ENCODE data around the gene LRRC15.
A peak's percentile ranks its signal among the peaks of the same experiment; 100 is the strongest.

The LRRC15 gene

DNA sequence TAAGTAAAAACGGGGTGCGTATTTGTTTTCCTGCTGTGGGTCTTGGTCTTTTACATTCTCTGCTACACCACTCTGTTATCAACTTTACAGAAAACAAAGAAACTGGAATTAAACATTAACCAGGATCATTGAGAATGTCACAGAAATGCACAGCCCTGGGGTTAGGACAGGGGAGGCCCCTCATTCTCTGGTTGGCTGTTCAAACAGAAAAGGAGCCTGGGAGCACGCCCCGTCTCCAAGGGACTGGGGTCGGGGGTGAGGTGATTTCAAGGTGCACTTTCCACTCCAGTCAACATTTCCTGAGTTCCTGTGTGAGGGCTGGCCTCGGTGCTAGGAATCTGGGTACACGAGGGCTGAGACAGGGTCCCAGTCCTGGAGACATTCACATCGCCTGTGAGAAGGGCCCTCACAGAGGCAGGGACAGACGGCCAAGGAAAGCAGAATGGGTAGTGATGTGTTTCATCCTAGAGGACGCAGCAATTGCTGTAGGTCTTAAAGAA lies 48.7 kb downstream of the LRRC15 start:
- DNase-seq (ENCODE audit: low read depth in 2 of 2, low spot score in 1 of 2), result no peak

DNA sequence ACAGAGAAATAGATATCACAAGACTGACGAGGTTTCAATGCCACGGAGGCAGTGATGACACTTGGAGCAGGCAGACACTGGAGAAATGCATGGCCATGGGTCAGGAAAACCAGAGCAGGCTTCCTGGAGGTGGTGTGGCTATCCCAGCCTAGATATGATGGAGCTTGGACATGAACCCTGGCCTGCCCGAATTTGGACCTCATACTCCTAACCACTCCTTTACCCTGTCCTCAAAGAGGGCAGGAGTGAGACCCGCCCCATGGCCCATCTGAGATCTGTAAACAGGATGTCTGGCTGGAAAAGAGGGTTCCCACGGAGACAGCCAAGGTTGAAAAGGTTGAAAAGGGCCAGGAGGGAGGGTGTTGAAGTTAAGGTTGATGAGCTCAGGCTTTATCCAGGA lies 49.4 kb downstream of the LRRC15 start:
- no peak for DNase-seq (ENCODE audit: low read depth in 2 of 2, low spot score in 1 of 2)

DNA sequence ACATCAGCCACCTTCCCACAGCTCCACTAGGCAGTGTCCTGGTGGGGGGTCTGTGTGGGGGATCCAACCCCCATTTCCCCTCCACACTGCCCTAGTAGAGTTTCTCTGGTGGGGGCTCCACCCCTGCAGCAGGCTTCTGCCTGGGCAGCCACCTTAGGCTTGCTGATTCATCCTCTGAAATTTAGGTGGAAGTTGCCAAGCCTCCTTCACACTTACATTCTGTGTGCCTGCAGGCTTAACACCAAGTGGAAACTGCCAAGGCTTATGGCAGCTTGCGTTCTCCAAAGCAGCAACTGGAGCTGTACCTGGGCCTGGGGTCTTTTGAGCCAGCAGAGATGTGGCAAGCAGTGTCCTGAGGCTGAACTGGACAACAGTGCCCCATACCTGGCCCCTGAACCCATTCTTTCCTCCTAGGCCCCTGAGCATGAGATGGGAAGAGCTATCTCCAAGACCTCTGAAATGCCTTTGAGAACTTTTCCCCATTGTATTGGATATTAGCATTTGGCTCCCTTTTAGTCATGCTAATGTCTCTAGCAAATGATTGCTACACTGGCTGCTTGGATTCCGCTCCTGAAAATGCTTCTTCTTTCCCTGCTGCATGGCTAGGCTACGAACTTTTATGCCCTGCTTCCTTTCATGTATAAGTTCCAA lies 50.9 kb downstream of the LRRC15 start:
- DNase-seq (ENCODE audit: low read depth in 2 of 2, low spot score in 1 of 2), result no peak

DNA sequence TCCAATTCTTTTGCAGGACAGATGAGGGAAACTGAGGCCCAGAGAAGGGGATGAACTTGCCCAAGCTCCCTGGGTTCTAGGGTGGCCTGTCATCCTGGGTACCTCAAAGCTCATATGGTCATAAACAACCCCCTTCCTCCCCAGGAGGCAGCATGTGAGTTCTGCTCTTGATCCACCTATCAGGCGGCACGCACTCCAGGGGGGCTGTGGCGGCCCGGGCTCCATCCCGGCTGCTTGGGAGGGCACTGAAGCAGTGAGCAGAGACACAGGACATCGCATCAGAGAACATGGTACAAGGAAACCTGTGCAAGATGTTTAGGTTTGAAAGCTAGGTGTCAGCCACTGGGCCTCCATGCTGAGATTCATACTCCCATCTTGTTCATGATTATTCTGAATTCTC lies 52.6 kb downstream of the LRRC15 start:
- no peak for DNase-seq (ENCODE audit: low read depth in 2 of 2, low spot score in 1 of 2)

DNA sequence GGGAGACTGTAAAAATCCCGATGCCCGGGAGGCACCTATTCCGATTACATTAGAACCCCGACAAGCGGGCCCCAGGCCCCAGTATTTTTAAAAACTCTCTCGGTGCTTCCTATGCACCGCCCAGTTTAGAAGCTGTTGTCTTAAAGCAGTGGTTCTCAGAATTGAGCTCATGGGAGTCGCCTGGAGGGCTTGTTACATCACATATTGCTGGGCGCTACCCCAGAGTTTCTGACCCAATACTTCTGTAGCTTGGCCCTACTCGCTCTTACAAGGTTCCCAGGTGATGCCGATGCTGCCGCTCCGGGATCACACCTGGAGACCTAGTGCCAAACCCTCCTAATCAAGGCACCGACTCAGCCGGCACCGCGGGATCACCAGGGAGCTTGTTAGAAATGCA lies 53.6 kb downstream of the LRRC15 start:
- no peak for DNase-seq (ENCODE audit: low read depth in 2 of 2, low spot score in 1 of 2)

DNA sequence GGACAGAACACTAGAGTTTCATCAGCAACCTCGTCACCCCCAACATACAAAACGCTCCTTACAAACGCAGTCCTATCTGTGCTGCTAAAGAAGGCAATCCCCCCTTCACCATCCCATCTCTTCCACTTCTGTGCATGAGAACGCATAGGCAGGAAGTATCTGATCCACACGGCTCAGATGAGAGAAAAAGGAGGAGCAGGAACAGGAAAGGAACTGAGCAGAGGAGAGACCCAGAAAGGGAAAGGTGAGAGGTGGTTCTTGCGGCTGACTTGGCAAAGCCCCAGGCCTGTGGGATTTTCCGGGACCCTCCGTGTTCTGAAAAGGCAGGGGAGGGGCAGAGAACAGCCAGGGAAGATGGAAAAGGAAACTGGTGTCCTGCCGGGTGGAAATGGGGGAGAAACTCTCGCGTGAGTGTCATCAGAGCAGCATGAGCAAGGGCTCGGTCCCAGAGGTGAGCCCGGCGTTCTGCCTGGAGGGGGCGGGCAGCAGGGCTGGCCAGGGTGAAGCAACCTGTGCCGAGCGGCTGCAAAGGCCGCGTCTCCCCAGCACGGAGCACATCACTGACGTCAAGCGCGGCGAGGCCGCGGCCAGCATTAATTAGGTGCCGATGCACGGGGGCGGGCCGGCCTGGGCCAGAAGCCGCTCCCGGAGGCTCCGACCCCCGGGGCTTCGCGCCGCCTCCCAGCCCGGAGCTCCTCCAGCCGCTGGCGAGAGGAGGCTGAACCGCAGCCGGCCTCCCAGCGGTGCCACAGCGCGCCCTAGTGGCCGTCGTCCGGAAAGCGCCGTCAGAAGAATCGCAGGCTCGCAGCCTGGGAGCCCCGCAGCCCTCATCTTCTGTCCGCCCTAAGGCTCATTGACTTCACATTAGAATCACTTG lies 54.2 kb downstream of the LRRC15 start:
- DNase-seq (ENCODE audit: low read depth in 2 of 2, low spot score in 1 of 2), result peak; percentile 50 to 71

DNA sequence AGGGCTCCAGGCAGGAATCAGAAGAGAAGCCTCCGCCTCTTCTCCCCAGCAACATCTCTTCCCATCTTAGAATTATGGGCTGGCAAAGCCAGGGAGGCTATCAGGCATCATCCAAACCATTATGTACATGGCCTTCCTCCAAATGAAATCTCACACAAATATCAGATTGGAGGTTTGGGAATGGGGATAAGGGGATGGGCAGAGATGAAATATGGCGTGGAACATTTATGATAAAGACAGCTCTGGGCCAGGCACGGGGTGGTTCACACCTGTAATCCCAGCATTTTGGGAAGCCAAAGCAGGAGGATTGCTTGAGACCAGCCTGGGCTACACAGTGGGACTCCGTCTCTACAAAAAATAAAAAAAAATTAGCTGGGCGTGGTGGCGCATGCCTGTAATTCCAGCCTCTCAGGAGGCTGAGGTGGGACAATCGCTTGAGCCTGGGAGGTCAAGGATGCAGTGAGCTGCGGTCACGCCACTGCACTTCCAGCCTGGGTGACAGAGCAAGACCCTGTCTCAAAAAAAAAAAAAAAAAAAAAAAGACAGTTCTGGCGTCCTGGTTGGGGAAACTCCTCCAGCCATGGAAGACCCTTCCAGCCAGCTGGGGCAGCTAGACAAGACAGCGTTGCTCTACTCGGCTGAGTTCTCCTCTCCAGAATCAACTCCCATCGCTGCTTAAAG lies 55.0 kb downstream of the LRRC15 start:
- no peak for DNase-seq (ENCODE audit: low read depth in 2 of 2, low spot score in 1 of 2)

DNA sequence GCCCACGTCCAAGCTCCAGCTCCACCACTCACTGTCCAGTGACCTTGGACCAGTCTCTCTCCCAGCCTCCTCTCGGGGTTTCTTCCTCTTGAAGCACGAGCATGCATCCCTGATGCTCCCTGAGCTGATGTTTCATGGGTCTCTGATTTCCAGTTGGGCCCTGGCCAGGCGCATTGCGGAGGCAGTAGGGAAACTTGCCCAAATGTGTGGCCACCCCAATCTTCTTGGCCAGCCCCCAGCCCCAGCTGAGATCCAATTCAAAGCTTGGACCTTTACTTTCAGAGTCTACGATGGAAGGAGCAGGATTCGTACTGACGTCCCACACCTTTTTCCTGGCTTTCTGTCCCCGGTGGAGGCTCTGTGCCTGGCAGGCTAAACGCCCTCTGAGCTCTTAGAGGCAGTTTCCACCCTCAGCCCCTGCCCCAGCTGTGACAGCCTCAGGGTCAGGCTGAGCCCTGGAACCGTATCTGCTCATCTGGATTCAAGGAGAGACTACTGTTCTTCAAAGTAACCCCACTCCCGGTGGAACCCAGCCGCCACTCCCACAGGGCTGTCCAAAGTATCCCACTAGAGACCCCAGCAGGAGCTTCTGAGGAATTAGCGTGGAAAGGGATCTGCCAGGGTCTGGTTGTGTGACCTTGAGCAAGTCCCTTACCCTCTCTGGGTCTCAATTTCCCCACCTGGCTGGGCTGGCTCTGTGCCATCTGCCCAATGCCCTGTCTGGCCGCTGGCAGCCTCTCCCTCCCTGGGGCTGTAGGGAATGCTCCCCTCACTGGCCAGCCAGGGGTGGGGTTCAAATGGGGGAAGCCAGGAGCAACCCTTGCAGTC lies 55.8 kb downstream of the LRRC15 start:
- DNase-seq (ENCODE audit: low read depth in 2 of 2, low spot score in 1 of 2), result no peak

DNA sequence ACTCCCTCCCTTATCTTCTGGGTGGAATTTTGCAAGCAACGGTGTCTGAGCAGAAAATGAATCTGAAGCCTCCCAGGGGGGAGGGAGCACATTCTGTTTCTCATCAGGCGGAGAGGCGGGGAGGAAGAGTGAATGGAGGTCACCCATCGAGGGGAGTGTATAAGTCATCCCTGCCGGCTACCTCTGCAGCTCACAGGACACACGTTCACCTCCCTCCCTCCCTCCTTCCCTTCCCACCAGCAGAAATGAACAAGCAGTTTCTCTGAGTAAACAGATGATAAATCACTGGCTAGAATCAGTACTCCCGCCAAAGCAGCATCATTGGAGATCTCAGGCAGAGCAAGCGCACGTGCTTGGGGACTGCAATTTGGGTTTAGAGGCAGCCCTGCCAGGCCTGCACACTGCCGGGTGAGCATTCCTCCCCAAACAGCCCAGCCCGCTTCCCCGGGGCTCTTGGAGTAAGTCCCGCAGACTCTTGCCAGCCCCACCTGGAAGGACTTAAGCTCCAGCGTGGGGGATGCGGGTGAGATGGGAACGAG lies 56.7 kb downstream of the LRRC15 start:
- DNase-seq (ENCODE audit: low read depth in 2 of 2, low spot score in 1 of 2), result no peak

DNA sequence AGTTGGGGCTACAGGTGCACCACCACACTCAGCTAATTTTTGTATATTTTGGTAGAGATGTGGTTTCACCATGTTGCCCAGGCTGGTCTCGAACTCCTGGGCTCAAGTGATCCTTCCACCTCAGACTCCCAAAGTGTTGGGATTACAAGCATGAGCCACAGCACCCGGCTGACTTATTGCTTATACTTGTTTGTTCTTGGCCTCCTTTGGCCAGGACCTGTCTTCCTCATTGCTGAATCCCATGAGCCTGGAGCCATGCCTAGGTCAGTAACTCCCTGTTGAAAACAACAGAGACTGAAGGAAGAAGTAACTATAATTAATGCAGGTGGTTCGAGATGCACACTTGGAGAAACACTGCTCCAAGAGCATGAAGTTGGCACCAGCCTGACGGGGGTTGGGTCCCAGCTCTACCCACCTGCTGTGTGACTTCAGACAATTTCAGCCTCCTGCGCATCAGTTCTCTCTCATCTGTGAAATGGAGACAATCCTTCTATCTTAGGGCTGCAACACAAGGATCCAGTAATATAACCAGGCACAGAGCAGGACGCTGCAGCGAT lies 57.3 kb downstream of the LRRC15 start:
- DNase-seq (ENCODE audit: low read depth in 2 of 2, low spot score in 1 of 2), result no peak

DNA sequence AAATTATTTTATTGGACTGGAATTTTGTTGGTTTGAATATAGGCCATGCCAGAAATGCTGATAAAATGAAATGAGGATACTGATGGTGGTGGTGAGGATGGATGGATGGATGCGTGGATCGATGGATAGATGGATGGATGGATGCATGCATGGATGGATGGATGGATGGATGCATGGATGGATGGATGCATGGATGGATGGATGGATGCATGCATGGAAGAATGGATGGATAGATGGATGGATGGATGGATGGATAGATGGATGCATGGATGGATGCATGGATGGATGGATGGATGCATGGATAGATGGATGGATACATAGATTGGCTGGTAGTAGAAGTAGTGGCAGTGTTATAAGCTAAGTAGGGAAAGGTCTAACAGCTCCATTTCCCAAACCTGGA lies 58.5 kb downstream of the LRRC15 start:
- no peak for DNase-seq (ENCODE audit: low read depth in 2 of 2, low spot score in 1 of 2)

DNA sequence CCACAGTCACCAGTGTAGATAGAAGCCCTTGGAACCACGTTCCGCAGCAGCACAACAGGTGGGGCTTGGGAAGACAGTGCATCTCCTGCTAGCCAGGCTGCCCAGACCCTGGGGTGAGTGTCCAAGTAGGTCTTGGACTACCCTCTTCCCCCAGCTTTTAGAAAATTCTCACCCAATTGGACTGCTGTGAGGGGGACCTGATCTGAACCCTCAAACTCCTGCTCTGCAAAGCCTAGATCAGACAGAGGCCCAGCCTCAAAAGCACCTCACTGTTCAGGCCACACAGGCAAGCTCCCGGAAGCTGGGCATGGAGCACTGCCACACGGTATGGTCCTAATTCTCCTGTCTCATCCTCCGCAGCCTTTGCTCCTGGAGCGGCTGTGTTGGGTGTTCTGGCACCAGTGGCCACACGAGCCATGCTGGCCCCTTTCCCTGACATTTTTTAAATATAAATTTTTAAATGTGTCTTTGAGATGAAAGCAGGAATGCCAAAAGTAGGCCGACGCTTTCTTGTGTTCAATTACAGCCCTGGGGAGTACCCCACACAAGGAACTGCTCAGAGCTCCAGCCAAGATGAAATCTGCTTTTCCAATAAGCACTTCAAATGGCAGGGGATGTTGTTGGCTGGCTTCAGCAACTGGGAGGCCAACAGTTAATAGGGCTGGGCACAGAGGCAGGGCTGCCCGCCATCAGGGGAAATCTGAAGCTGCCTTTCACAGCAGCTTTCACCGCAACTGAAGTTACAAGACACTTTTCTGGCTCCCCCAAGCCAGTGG lies 59.3 kb downstream of the LRRC15 start:
- DNase-seq (ENCODE audit: low read depth in 2 of 2, low spot score in 1 of 2), result no peak

DNA sequence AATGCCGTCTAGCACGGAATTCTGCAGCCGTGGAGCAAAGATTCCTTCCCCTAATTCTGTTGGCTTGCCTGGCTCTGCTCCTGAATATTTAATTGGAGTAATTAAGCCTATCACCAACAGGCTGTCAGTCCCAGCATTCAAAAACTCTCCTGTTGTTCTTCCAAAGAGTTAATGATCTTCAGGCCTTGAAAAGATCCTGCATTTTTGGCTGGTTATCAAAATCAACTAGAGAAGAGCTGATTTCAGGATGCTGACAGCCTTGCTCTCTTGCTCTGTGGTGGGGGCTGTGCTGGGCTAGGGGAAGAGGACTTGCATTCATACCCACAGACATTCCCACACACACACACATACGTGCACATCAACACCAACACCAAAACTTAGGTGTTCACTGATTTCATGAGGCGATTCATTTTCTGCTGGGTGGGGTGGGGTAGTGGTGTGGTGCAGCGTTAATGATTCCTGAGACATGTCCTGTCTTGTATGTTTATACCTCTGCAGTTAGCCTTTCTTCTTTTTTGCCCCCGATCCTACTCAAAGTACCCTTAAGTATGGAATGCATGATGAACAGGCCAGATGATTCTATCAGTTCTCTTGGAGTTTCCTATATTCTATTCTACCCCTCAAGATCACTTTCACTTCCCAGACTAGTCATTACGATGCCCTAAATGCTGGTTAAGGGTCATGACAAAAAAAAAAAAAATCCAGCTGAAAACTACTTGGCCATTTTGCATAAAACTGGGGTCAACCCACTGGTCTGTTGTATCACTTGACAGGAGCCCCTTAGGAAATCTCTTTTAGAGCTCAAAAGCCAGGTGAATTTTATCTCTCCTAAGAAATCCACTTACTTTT lies 60.7 kb downstream of the LRRC15 start:
- no peak for DNase-seq (ENCODE audit: low read depth in 2 of 2, low spot score in 1 of 2)

DNA sequence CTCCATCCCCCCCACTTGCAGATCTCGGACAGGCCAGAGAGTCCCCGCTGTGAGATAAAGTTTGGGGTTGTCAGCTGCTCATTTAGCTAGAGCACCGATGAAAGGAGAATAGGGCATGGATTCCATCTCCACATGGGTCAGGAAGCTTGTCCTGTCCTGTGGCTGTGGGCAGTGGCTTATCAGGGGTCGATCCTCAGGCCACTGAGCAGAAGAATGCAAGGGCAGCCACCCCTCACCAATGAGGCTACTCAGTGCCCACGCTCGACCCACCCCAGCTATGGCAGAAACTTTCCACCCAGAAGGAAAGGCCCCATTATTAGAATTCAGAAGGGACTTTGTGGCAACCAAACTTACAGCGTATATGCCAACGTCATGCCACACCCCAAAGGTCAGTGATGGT lies 61.7 kb downstream of the LRRC15 start:
- DNase-seq (ENCODE audit: low read depth in 2 of 2, low spot score in 1 of 2), result no peak

DNA sequence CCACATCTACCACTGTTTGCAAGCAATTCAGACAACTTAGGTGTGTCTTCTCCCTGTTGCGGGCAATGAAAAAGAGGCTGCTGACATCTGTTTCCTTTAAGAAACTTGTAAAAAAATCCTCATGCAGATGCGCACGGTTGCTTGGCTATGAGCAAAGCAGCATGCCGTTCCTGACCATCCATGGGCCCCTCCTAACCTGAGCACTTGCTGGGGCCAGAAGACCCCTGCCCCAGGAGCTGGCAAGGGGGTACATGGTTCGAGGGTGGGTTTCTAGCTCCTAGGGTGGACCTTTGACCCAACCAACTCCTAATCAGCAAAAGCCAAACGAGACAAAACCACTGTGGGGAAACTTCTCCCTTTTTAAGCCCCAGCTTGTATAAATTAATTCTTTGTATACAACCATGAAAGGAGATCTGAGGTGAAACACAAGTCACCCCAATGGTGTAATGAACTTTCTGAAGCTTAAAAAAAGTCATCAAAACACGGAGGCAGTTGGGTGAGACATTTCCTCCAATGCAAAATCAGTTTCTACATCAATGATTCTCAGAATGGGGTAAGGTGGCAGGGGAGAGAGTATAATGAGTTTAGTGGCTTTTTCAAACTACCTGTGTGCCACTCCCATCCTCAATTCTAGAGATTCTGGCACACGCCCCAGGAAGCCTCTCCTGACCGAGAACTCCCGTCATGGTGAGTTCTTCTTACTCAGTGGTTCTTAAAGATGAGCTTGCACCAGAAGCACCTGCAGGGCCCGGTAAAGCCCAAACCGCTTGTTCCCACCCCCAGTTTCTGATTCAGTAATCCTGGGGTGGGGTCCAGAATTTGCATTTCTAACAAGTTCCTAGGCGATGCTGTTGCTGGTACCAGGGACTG lies 62.5 kb downstream of the LRRC15 start:
- no peak for DNase-seq (ENCODE audit: low read depth in 2 of 2, low spot score in 1 of 2)

DNA sequence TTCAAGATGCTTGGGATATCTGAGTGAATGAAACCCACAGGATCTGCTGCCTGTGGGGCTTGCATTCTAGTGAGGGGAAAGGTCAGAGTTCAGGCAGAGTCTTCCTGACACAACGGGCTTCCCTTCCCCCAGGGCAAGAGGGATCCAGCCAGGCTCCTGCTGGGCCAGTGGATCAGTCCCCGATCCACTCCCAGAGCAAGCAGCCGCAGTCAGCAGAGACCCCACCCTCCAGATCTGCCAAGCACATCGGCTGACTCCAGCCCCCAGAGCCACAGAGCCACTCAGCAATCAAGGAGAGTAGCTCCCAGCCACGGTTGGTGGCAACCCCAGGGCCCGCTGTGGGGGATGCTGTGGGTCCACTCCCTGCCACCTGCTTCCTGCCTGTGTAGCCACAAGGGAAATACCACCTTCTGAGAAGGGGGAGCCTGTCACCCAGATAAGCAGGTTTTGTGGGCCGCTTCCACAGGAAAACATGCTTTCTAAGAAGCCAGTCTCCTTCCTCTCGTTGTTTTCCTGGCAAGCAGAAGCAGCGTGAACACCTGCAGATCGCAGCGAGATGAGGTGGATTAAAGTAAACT lies 63.3 kb downstream of the LRRC15 start:
- DNase-seq (ENCODE audit: low read depth in 2 of 2, low spot score in 1 of 2), result peak in 1 of 2 donors; percentile 8

DNA sequence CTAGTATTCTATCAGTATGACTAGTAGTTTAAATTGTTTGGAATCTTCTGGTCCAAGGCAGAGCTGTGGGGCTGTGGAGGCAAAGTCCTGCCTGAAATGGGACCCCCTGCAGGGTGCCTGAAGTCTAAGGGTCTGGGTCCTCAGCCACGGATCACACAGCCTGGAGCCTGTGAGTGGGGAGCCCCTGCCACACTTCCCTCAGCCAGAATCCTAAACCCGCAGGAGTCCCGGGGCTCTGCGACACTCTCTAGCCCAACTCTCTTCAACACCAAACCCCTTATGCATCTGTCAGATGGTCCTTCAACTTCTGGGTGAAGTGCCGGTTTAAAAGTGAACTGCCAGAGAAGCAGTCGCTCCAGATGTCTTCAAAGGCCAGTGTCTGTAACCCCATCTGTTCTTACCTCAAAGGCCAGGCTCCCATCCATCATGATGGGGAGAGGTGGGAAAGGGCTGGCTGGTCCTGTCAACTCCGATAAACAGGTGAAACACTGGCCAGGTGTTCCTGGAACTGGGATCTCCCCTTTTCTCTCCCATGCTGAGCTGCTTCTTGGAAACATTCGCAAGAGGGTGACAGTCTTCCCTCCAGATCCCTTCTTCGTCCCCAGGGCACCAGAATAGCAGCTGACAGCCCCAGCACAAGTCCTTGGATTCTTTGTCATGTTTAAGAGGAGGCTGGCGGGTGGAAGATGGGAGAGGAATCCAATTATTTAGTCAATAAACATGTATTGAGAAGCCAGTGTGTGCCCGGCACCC lies 64.0 kb downstream of the LRRC15 start:
- DNase-seq (ENCODE audit: low read depth in 2 of 2, low spot score in 1 of 2), result no peak
